GM12874 (cell line): ENCODE data around the gene MATR3.

Source experiments
- CTCF ChIP-seq: IDR thresholded peaks from 2 replicates; pipeline ENCODE4 v1.5.1; 2011; ENCODE audit warnings: low read depth, mild to moderate bottlenecking, control low read depth, low read length, moderate library complexity; ENCODE audit not compliant: insufficient read depth

MATR3 gene

DNA sequence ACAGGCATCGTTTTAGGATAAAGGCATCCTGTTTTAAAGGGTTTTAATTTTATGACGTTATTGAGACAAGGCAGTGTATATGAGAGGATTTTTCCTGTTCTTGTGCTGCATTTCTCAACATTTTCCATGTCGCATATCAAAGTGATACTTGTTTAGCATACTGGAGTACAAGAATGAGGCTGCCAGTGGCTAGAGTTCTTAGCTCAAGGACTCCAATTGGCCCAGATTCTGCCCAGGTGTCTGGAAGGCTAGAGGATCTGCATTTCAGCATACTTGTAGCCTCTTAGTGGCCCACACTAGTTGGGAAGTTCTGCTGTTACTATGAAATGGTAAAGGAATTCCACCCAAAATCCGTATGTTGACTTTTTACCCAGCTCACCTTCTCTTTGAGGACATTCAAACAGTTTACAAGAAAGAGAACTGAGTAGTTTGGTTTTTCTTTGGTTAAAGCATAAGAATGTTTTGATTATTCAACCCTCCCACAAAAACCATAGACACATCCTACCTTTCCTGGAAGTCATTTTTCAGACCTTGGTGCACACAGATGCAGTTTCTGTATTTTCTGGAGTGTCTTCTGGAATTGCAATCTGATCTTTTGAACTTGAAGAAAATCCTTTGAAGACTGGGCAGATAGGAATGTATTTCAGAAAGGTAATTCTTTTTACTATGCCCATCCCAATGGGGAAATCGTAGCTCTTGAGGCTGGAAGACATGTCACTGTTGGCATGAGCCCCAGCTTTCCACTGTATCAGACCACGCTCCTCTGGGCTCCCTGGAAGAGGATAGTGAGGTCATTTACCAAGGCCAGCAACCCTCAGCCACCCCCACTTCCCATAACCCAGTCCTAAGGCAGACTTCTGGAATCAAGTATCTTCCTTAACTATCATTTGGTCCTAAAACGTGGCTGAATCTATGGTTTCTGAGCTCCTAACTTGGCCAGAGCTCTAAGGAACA is 78.2 kb downstream of the MATR3 start:
- TF ChIP-seq CTCF = no peak

DNA sequence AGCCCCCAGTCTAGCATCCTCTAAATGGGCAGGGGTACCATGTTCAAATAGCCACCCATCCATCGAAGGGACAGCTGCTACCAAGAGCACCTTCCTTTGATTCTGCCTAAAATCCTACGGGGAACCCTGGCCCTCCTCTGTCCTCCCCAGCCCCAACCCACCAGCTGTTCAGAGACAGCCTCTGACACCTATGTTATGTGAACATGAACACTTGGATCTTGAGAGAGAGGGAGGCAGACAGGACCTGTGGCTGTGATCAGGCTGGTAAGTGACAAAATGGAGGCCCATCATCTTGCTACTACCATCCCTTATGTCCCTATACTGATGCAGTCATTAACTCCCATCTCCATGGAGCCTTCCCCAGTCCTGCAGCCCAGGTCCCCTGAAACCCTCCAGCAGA is 81.4 kb downstream of the MATR3 start:
- TF ChIP-seq CTCF = no peak

DNA sequence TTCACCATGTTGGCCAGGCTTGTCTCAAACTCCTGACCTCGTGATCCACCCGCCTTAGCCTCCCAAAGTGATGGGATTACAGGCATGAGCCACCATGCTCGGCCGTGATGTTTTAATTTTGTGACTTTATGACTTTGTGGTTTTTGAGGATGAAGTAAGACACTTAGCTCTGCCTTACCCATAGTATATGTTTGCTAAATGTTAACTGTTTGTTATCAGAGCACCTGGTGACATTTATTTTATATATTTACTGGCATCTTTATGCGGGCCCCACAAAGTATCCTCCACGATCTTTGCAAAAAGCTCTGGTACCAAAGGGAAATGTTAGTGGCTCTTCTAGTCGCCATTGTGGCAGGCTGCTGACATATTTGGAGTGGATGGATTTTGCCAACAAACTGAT is 82.8 kb downstream of the MATR3 start:
- TF ChIP-seq CTCF = no peak

DNA sequence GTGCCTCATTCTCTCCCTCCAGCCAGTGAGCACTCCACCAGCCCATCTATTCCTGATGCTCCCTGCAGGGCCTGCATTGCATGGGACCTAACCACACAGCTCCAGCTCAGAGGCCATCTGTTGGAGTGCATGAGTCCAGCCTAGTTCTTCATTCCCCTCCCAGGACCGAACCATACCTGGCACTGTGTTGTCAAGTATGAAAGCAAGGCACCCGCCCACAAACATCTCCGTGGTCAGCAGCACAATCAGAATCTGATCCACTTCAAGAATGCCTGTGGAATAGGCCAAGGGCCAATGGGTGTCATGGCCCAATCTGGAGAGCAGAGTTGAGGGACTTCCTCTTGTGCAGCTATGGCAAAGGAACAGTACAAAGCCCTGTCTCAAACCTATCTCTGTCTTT is 83.7 kb downstream of the MATR3 start:
- TF ChIP-seq CTCF = no peak

- no peak for TF ChIP-seq CTCF
These were observed 84.7 kb downstream of the MATR3 start for GRCh38 chr5:139378101-139378825.

DNA sequence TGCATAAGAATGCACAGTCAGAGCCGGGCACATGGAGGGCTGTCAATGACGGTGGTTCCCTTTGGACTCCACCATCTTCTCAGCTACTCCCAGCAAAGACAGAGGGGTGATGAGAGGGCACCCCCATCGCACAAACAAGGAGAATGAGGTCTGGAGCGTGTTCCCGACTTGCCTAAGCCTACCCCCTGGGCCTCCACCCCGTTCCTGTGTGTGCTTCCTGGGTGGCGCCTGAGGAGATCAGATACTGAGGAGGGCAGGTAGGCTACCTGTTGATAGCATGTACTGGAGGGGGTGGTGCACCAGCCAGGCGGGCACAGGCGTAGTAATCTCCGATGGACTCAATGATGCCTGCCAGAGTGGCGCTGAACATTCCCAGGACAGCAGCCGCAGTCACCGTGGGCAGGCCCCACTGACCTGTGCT is 85.4 kb downstream of the MATR3 start:
- TF ChIP-seq CTCF = no peak

- no peak for TF ChIP-seq CTCF
These were observed 86.3 kb downstream of the MATR3 start for GRCh38 chr5:139379626-139380449.
